Raji (cell line): ENCODE data around the gene ASPDH.

Experiments used
- POLR2A ChIP-seq: IDR thresholded peaks from 2 replicates; pipeline ENCODE4 v1.6.1; 2011; ENCODE audit warnings: low read depth, low read length, control low read depth; ENCODE audit not compliant: insufficient read depth

ASPDH gene

GRCh38 chr19:50496189-50497021 is 17.3 kb downstream of the ASPDH start:
- no peak for TF ChIP-seq POLR2A

- TF ChIP-seq POLR2A = no peak
Observed at GRCh38 chr19:50495020-50495531, 18.6 kb downstream of the ASPDH start.

GRCh38 chr19:50494186-50495019 is 19.3 kb downstream of the ASPDH start:
- TF ChIP-seq POLR2A = no peak

- no peak for TF ChIP-seq POLR2A
Observed at GRCh38 chr19:50493171-50493570, 20.5 kb downstream of the ASPDH start.

GRCh38 chr19:50492303-50493052 is 21.2 kb downstream of the ASPDH start:
- TF ChIP-seq POLR2A = no peak

- TF ChIP-seq POLR2A = no peak
Observed at GRCh38 chr19:50490991-50491472, 22.7 kb downstream of the ASPDH start.

- TF ChIP-seq POLR2A = no peak
Observed at GRCh38 chr19:50490411-50490811, 23.3 kb downstream of the ASPDH start.

GRCh38 chr19:50489461-50490011 is 24.2 kb downstream of the ASPDH start:
- TF ChIP-seq POLR2A = no peak

GRCh38 chr19:50488389-50489194 is 25.1 kb downstream of the ASPDH start:
- no peak for TF ChIP-seq POLR2A

GRCh38 chr19:50486823-50487515 is 26.7 kb downstream of the ASPDH start:
- TF ChIP-seq POLR2A = no peak

- TF ChIP-seq POLR2A = no peak
Observed at GRCh38 chr19:50485284-50485955, 28.3 kb downstream of the ASPDH start.

- TF ChIP-seq POLR2A = no peak
Observed at GRCh38 chr19:50482916-50483315, 30.8 kb downstream of the ASPDH start.
